ENCODE measurements around the gene ZBP1.

ZBP1 gene

DNA sequence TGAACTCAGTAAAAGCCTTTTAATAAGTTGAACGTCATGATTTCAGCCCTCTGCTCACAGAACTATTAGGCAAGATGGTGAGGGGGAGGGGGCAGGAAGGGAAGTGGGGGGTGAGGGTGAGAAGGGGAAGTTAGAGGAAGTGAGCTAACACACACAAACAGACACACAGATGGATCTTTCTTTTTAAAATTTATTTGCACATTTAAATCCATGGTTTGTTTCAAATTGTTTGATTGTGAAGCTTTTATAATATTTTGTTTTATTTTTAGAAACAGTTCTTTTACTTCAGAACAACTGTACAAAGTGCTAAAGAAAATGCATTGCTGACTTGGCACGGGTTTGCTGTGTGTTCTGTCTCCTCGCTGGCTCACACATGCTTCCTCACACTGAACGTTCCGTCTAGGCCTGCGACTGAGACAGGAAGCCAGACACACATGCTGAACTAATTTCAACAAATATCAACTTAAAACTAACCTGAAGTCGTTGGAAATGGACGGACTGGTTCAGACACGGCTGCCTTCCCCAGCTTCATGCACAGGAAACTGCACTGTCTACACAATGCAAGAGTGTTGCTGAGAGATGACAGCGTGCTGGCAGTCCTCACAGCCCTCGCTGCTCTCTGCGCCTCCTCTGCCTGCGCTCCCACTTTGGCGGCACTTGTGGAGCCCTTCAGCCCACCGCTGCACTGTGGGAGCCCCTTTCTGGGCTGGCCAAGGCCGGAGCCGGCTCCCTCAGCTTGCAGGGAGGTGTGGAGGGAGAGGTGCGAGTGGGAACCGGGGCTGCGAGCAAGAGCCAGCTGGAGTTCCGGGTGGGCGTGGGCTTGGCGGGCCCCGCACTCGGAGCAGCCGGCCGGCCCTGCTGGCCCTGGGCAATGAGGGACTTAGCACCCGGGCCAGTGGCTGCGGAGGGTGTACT is 8.1 kb upstream of the ZBP1 start:
- H4K20me1 ChIP-seq = no peaks in the 10 kb centered on the region
- peak overlapping the region; percentile 75 to 92 (median 85) for H3K4me2 ChIP-seq
- peak overlapping the region in 10 of 11 experiments; percentile 38 to 82 (median 77); a peak in 19 of 22 replicates for H3K9ac ChIP-seq
- peaks cover 25 to 47% (median 35%) of the 10 kb centered on the region in 10 experiments for H3K4me1 ChIP-seq
- H3K36me3 ChIP-seq = no peaks in the 10 kb centered on the region
- TF ChIP-seq Cebpa-rat (IDR thresholded peaks at IDR 0.05) = peak in 7 of 11 experiments; percentile 35 to 72 (median 57); a peak in 9 of 22 replicates
- no peak overlapping the region; a peak in 1 of 20 replicates for H3K4me3 ChIP-seq
- no peaks in the 10 kb centered on the region for H3K27me3 ChIP-seq
- peak overlapping the region; percentile 34 to 96 (median 91); a peak in 21 of 22 replicates for H3K27ac ChIP-seq
- H3K9me3 ChIP-seq (replicated peaks in 1 of 11) = peaks cover 11 to 28% (median 20%) of the 10 kb centered on the region in 11 experiments; a peak in 20 of 22 replicates

DNA sequence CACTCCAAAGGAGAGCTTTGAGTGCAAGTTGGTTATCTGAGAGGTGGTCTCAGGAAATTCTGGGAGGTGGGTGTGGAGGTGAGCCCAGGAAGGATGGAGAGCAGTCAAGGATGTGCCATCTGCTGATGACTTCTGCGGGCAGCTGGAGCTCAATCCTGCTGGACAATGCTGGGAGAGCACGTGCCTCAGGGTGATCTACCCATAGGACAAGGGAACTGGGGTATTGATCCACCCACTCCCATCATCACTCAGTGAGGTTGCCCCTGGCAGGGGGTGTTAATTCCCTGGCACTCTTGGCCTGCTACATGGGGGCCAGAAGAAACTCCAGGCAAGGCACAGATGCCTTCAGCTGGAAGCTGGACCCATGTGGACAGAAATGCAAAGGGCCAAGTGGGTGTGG is 7.1 kb upstream of the ZBP1 start:
- Histone ChIP-seq H3K9me3 (replicated peaks in 1 of 11) (peaks cover 11 to 28% (median 20%) of the 10 kb centered on the region in 11 experiments; a peak in 20 of 22 replicates), H3K4me1 (peaks cover 25 to 53% (median 43%) of the 10 kb centered on the region in 10 experiments), H3K27me3 (no peaks in the 10 kb centered on the region), H4K20me1 (no peaks in the 10 kb centered on the region), H3K27ac (peak overlapping the region in 10 of 11 experiments; percentile 56 to 96 (median 91); a peak in 20 of 22 replicates), H3K9ac (peak overlapping the region in 9 of 11 experiments; percentile 54 to 82 (median 77); a peak in 17 of 22 replicates), H3K4me3 (no peak overlapping the region), H3K36me3 (no peaks in the 10 kb centered on the region), H3K4me2 (peak overlapping the region; percentile 75 to 92 (median 85))
- TF ChIP-seq Cebpa-rat (IDR thresholded peaks at IDR 0.05) = no peak

DNA sequence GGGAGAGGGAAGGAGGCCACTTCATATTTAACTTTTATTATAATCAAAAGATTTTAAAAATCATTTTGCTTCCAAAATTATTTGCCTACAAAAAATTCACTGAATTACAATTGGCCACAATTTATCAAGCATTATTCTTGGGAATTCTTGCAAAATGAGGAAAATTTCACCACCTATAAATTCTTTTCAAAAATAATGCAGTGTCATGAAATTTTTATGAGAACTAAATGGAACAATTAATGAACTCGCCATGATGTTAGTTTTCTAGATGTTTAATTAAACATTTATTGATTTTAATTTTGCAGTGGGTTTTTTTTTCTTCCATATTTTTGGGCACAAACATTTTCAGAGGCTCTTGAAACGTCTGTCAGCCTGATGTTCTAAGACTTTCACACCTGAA is 5.8 kb upstream of the ZBP1 start:
- Histone ChIP-seq H3K4me3 (no peak overlapping the region), H3K36me3 (no peaks in the 10 kb centered on the region), H3K4me2 (0 out of 22 replicates have a peak overlapping the region, but pooled peaks of 1 of the 11 experiments have one; percentile 7), H3K27ac (peak overlapping the region in 3 of 11 experiments; percentile 92 to 96 (median 93); a peak in 4 of 22 replicates), H3K27me3 (peaks cover 0 to 5% (median 0%) of the 10 kb centered on the region in 11 experiments; a peak in 4 of 22 replicates), H3K4me1 (peaks cover 35 to 61% (median 55%) of the 10 kb centered on the region in 10 experiments), H3K9me3 (replicated peaks in 1 of 11) (peaks cover 11 to 28% (median 20%) of the 10 kb centered on the region in 11 experiments; a peak in 20 of 22 replicates), H4K20me1 (no peaks in the 10 kb centered on the region), H3K9ac (no peak overlapping the region)
- TF ChIP-seq Cebpa-rat (IDR thresholded peaks at IDR 0.05) = no peak

DNA sequence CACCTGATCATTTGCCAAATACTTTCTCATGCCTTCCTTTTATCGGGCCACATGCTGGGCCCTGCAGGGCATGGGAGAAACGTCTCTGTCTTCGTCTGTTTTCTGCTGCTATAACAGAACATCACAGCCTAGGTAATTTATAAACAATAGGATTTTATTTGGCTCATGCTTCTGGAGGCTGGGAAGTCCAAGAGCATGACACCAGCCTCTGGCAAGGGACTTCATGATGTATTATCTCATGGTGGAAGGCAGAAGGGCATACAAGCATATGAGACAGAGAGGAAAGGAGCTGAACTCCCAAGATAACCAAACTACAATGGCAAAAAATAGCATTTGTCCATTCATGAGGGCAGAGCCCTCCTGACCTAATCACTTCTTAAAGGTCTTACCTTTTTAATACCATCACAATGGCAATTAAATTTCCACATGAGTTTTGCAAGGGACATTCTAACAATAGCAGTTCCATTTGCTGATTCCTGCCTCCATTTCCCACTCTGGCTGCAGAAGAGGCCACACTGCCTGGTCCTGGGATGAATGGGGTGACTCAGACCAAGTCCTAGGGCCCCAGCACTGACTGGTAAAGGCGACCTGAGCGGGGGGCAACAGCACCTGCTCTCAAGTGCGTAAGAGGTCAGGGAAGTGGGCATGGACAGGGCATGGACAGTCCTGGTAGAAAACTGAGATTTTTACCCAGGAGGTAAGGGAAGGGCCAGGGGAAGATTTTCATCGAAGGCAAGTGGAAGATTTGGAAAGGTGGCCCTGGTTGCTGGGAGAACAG is 5.1 kb upstream of the ZBP1 start:
- no peaks in the 10 kb centered on the region for H3K36me3 ChIP-seq
- TF ChIP-seq Cebpa-rat (IDR thresholded peaks at IDR 0.05) = no peak
- H3K27ac ChIP-seq = no peak overlapping the region; a peak in 1 of 22 replicates
- no peak overlapping the region for H3K9ac ChIP-seq
- no peaks in the 10 kb centered on the region for H4K20me1 ChIP-seq
- H3K4me3 ChIP-seq = no peak overlapping the region
- H3K4me2 ChIP-seq = 0 out of 22 replicates have a peak overlapping the region, but pooled peaks of 1 of the 11 experiments have one; percentile 7
- peaks cover 11 to 27% (median 20%) of the 10 kb centered on the region in 11 experiments; a peak in 20 of 22 replicates for H3K9me3 ChIP-seq (replicated peaks in 1 of 11)
- peaks cover 0 to 10% (median 0%) of the 10 kb centered on the region in 11 experiments; a peak in 5 of 22 replicates for H3K27me3 ChIP-seq
- peaks cover 41 to 67% (median 61%) of the 10 kb centered on the region in 10 experiments for H3K4me1 ChIP-seq

DNA sequence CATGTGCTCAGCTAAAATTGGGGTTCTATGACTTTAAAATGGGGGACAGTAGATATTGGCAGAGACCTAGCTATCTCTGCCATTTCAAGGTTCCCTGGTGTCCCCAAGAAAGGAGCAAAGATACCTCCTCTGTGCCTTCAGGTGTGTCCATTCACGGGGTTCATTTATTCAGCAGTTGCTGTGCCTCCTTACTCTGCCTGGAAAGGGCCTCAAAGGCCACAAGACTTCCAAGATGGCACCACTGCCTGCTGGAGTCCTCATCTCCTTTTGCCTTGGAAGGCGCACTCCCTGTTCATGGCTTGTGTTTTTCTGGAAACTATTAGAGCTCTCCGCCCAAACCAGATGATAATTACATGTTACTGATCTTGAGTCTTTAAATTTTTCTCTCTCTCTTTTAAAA is 3.9 kb upstream of the ZBP1 start:
- Histone ChIP-seq H3K4me1 (peaks cover 52 to 67% (median 65%) of the 10 kb centered on the region in 10 experiments), H3K27me3 (peaks cover 0 to 13% (median 0%) of the 10 kb centered on the region in 11 experiments; a peak in 8 of 22 replicates), H3K9ac (no peak overlapping the region), H3K27ac (no peak overlapping the region), H4K20me1 (peaks cover 0 to 4% (median 0%) of the 10 kb centered on the region in 11 experiments; a peak in 3 of 22 replicates), H3K4me2 (no peak overlapping the region), H3K4me3 (no peak overlapping the region), H3K36me3 (no peaks in the 10 kb centered on the region), H3K9me3 (replicated peaks in 1 of 11) (peaks cover 0 to 20% (median 10%) of the 10 kb centered on the region in 11 experiments; a peak in 15 of 22 replicates)
- TF ChIP-seq Cebpa-rat (IDR thresholded peaks at IDR 0.05) = no peak

DNA sequence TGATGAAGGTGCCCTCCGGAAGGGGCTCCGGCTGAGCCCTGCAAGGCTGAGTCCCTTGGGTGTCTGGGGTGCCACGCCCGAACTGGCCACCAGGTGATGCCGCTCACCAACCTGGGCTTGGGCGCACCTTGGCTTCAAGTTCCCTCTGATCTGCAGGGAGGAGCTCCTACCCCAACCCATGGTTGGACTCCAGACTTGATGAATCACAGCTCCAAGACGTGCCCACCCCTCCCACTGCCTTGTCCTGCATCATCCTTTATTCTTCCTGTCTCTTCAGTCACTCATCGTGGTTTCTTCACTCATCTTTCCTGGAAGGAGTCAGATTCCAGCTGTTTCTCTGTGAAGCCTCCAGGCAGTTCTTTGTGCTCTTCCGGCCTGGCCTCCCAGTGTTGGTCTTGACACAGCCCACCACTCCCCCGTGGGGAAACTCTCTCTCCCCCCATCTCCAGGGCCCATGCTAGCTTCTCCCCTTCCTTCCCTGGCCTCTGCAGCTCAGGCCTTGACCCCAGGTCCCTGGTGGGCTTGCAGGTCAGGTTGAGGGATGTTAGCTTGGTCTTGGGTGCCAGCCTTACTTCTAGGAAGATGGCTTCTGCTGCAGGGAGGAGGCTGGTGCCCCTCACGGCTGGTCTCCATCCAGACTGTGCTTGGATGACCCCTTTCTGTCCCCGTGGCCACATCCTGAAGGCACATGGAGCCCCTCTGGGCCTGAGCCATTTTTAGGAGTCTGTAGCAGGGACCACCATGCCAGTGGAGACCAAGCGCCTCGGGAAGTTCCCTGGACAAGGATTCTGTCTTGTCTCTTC is 2.6 kb upstream of the ZBP1 start:
- peaks cover 51 to 70% (median 67%) of the 10 kb centered on the region in 10 experiments for H3K4me1 ChIP-seq

DNA sequence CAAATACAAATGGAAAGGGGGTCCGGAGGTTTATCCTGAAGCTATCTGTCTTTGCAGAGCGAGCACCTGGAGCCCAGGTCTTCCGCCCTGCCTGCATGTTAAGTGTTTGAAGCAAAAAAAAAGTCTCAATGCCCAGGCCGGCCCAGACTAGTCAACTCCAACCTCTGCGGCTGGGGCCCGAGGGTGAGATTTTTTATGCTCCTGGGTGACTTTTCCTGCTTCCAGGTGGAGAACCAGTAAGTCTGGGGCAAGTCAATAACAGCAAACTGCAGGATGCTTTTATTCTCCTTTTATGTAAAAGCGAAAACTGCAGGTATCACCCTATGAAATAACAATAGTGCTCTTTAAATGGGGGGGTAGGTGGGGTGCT is 2.0 kb upstream of the ZBP1 start:
- Histone ChIP-seq H4K20me1 (peaks cover 0 to 11% (median 0%) of the 10 kb centered on the region in 11 experiments; a peak in 4 of 22 replicates), H3K27me3 (peaks cover 0 to 24% (median 0%) of the 10 kb centered on the region in 11 experiments; a peak in 8 of 22 replicates), H3K4me1 (peaks cover 45 to 70% (median 67%) of the 10 kb centered on the region in 10 experiments), H3K27ac (no peak overlapping the region), H3K36me3 (no peaks in the 10 kb centered on the region), H3K9ac (no peak overlapping the region), H3K9me3 (replicated peaks in 1 of 11) (peaks cover 0 to 20% (median 10%) of the 10 kb centered on the region in 11 experiments; a peak in 15 of 22 replicates), H3K4me2 (peak overlapping the region in 9 of 11 experiments; percentile 44 to 97 (median 95); a peak in 14 of 22 replicates), H3K4me3 (no peak overlapping the region)
- no peak for TF ChIP-seq Cebpa-rat (IDR thresholded peaks at IDR 0.05)

More for the DNA sequence above, 2.6 kb upstream of the ZBP1 start:
- H3K27me3 ChIP-seq = peaks cover 0 to 22% (median 0%) of the 10 kb centered on the region in 11 experiments; a peak in 8 of 22 replicates
- H3K9me3 ChIP-seq (replicated peaks in 1 of 11) = peaks cover 0 to 20% (median 10%) of the 10 kb centered on the region in 11 experiments; a peak in 15 of 22 replicates
- no peak overlapping the region for H3K9ac ChIP-seq
- peaks cover 0 to 11% (median 0%) of the 10 kb centered on the region in 11 experiments; a peak in 4 of 22 replicates for H4K20me1 ChIP-seq
- H3K4me2 ChIP-seq = peak overlapping the region in 9 of 11 experiments; percentile 44 to 97 (median 94); a peak in 18 of 22 replicates
- no peak overlapping the region for H3K4me3 ChIP-seq
- TF ChIP-seq Cebpa-rat (IDR thresholded peaks at IDR 0.05) = no peak
- H3K36me3 ChIP-seq = no peaks in the 10 kb centered on the region
- no peak overlapping the region for H3K27ac ChIP-seq

All from BLaER1 treated with 17β-estradiol and CSF1 and Interleukin-3, amounts not matched to agents 10 nM and 100 nM (cell line).